ENCODE results near the gene SYTL5.

The SYTL5 gene

GRCh38 chrX:38089173-38089982 lies 83.0 kb downstream of the SYTL5 start:
- no peak overlapping the region for H3K4me3 ChIP-seq (ENCODE audit: low read length)
- TF ChIP-seq ZNF274 (IDR thresholded peaks at IDR 0.05; ENCODE audit: low read depth, low read length) = no peak

- TF ChIP-seq ZNF274 (IDR thresholded peaks at IDR 0.05; ENCODE audit: low read depth, low read length) = no peak
- H3K4me3 ChIP-seq (ENCODE audit: low read length) = no peak overlapping the region
These were observed 89.7 kb downstream of the SYTL5 start for GRCh38 chrX:38095971-38096529.

GRCh38 chrX:38099688-38100087 lies 93.3 kb downstream of the SYTL5 start:
- H3K4me3 ChIP-seq (ENCODE audit: low read length) = no peak overlapping the region
- no peak for TF ChIP-seq ZNF274 (IDR thresholded peaks at IDR 0.05; ENCODE audit: low read depth, low read length)

- TF ChIP-seq ZNF274 (IDR thresholded peaks at IDR 0.05; ENCODE audit: low read depth, low read length) = no peak
- H3K4me3 ChIP-seq (ENCODE audit: low read length) = no peak overlapping the region
These were observed 95.9 kb downstream of the SYTL5 start for GRCh38 chrX:38102240-38102639.

- TF ChIP-seq ZNF274 (IDR thresholded peaks at IDR 0.05; ENCODE audit: low read depth, low read length) = no peak
- no peak overlapping the region for H3K4me3 ChIP-seq (ENCODE audit: low read length)
These were observed 96.5 kb downstream of the SYTL5 start for GRCh38 chrX:38102875-38103274.

GRCh38 chrX:38103857-38104812 lies 97.8 kb downstream of the SYTL5 start:
- no peak for TF ChIP-seq ZNF274 (IDR thresholded peaks at IDR 0.05; ENCODE audit: low read depth, low read length)
- no peak overlapping the region for H3K4me3 ChIP-seq (ENCODE audit: low read length)

GRCh38 chrX:38105216-38105725 lies 98.9 kb downstream of the SYTL5 start:
- H3K4me3 ChIP-seq (ENCODE audit: low read length) = no peak overlapping the region
- TF ChIP-seq ZNF274 (IDR thresholded peaks at IDR 0.05; ENCODE audit: low read depth, low read length) = no peak

GRCh38 chrX:38106991-38107655 lies 100.8 kb downstream of the SYTL5 start:
- H3K4me3 ChIP-seq (ENCODE audit: low read length) = no peak overlapping the region
- no peak for TF ChIP-seq ZNF274 (IDR thresholded peaks at IDR 0.05; ENCODE audit: low read depth, low read length)

- TF ChIP-seq ZNF274 (IDR thresholded peaks at IDR 0.05; ENCODE audit: low read depth, low read length) = no peak
These were observed 102.0 kb downstream of the SYTL5 start for GRCh38 chrX:38108364-38108763.

GRCh38 chrX:38109042-38109898 lies 102.9 kb downstream of the SYTL5 start:
- H3K4me3 ChIP-seq (ENCODE audit: low read length) = no peak overlapping the region
- TF ChIP-seq ZNF274 (IDR thresholded peaks at IDR 0.05; ENCODE audit: low read depth, low read length) = no peak

More at GRCh38 chrX:38108364-38108763, 102.0 kb downstream of the SYTL5 start:
- H3K4me3 ChIP-seq (ENCODE audit: low read length) = no peak overlapping the region

- no peak overlapping the region for H3K4me3 ChIP-seq (ENCODE audit: low read length)
- TF ChIP-seq ZNF274 (IDR thresholded peaks at IDR 0.05; ENCODE audit: low read depth, low read length) = no peak
These were observed 103.9 kb downstream of the SYTL5 start for GRCh38 chrX:38110231-38110630.

GRCh38 chrX:38111196-38111595 lies 104.8 kb downstream of the SYTL5 start:
- no peak overlapping the region for H3K4me3 ChIP-seq (ENCODE audit: low read length)
- no peak for TF ChIP-seq ZNF274 (IDR thresholded peaks at IDR 0.05; ENCODE audit: low read depth, low read length)

- no peak for TF ChIP-seq ZNF274 (IDR thresholded peaks at IDR 0.05; ENCODE audit: low read depth, low read length)
- no peak overlapping the region for H3K4me3 ChIP-seq (ENCODE audit: low read length)
These were observed 106.2 kb downstream of the SYTL5 start for GRCh38 chrX:38112566-38112965.

All from GM08714 (cell line).